HG02840 (cell line): ENCODE results near the gene AIFM3.

Experiments used
- ATAC-seq: cut with Tn5 transposase; IDR thresholded peaks from one replicate; pipeline ENCODE4 v1.9.1; 2021; ENCODE audit warnings: mild to moderate bottlenecking, moderate library complexity, moderate number of reproducible peaks; ENCODE audit not compliant: unreplicated experiment, low FRiP score

AIFM3 gene

DNA sequence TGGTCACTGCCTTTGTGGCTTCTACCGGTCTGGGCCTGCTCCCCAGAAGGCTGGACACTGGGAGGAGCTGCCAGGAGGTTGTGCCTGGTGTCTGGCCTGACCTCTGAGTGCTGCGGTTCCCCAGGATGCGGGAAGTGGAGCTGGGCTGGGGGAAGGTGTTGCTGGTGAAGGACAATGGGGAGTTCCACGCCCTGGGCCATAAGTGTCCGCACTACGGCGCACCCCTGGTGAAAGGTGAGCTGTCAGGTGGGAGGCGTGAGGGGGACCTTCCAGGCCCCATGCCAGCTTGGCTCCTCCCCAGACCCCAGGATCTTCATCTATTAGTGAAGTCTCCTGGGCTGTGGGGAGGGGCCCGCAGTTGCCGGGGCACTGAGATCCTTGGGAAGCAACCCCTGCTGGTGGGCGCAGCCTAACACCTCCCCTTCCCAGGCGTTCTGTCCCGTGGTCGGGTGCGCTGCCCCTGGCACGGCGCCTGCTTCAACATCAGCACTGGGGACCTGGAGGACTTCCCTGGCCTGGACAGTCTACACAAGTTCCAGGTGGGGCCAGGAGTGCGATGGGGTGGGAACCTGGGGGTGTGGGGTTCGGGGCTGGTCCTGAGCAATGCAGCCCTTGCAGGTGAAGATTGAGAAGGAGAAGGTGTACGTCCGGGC lies 6.7 kb downstream of the AIFM3 start:
- ATAC-seq: no peak

DNA sequence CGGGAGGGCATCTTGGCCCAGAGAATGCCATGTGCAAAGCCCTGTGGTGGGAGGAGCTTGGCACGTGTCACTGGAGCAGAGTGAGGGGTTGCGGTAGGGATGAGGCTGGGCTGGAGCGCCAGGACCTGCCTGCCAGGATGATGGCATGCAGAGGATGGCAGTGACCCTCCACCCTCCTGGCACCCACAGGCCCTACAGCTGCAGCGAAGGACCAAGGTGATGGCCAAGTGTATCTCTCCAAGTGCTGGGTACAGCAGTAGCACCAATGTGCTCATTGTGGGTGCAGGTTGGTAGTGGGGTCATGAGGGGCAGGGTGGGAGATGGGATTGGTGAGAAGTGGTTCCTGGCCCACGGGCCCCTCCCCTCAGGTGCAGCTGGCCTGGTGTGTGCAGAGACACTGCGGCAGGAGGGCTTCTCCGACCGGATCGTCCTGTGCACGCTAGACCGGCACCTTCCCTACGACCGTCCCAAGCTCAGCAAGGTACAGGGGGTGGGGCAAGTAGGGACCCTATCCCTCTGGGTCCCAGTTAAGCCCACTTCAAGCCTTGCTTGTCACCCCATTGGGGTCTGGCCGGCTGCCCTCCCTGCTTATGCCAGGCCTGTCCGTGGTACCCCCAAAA lies 7.4 kb downstream of the AIFM3 start:
- no peak for ATAC-seq

DNA sequence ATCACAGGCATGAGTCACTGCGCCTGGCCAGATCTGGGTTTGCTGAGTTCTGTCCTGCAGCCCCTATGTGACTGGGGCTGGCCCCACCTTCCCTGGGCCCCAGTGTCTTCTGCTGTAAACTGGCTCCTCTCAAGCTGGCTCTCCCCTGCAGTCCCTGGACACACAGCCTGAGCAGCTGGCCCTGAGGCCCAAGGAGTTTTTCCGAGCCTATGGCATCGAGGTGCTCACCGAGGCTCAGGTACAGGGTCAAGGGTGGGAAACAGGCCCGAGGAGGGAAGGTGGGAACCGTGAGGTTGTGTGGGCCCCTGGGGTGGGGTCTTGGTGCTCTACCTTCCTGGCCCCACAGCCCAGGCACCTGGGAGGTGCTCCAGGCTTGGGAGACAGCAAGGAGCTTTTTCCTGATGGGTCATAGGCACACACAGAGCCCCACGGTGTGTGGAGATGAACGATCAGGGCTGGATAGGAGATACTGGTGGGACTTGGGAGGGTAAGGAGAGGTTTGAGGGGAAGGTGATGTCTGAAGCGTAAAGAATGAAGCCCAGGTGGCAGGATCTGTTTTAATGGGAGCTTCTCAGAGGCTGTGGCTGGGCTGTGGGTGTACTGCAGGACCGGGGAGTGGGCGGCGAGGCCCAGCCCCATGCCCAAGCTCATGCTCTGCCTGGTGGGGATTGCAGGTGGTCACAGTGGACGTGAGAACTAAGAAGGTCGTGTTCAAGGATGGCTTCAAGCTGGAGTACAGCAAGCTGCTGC lies 8.7 kb downstream of the AIFM3 start:
- ATAC-seq: no peak

DNA sequence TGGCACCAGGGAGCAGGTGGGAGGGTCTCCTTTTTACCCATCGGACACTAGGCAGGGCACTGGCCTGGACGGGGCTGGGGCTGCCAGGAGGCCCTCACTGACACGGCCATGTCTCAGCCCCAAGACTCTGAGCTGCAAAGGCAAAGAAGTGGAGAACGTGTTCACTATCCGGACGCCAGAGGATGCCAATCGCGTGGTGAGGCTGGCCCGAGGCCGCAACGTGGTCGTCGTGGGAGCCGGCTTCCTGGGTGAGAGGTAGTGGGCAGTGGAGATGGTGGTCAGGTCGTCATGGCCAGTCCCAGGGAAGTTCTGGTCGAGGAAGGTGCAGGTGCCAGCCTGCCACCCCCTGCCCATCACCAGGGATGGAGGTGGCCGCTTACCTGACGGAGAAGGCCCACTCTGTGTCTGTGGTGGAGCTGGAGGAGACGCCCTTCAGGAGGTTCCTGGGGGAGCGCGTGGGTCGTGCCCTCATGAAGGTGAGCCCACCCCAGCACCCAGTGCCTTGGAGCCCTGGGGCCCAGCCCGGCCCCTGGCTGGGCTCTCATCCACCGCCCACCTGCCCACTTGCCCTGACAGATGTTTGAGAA lies 9.3 kb downstream of the AIFM3 start:
- ATAC-seq: no peak

DNA sequence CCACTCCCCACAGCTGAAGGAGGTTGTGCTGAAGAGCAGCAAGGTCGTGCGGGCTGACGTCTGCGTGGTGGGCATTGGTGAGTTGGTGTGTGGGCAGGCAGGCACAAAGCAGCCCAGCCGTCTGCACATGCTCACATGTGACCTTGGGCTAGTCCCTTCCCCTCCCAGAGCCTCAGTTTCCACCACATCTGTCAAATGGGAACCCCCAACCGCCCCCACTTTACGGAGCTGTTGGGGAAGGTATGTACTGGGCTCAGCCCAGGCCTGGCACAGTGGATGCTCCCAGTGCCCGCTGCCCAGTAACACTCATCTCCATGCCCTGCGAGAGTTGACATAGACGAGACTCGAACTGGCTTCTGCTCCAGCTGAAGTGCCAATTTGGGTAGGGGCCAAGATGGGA lies 10.0 kb downstream of the AIFM3 start:
- no peak for ATAC-seq

DNA sequence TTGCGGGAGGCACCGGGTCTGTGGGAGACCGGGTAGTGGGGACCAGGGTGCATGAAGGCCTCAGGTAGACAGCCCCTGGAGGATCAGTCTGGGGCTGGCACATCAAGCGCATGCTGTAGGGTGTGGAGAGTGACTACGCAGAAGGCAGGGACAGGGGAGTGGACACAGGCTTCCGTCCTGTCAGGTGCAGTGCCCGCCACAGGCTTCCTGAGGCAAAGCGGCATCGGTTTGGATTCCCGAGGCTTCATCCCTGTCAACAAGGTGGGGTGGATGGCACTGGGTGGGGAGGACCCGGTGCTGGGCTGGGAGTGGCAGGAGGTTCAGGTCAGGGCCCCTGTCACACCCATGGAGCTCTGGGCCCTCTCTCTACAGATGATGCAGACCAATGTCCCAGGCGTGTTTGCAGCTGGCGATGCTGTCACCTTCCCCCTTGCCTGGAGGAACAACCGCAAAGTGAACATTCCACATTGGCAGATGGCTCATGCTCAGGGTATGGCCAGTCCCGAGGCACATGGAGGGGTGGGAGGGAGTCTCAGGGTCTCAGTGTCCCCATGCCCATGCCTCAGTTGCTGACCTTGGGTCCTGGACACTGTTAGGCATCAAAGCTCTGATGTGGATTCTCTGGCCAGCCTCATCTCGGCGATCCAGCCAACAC lies 10.6 kb downstream of the AIFM3 start:
- ATAC-seq: no peak

DNA sequence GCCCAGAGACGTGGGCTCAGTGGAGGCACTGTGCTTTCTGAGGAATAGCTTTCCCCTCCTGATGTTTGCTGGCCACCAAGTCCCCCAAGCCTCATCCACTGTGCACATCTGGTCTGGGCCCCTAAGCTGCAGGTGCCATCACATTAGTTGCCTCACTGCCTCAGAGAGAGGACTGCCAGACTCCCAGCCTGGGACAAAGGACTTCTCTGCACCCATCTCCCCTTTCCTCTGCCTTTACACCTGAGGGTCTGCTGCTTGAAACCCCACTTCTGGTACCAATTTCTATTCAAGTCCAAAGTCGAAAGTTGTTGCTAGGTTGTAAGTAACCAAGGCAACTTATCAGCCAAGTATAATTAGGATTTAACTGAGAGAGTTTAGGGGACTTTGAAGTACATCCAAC lies 11.4 kb downstream of the AIFM3 start:
- ATAC-seq: no peak

DNA sequence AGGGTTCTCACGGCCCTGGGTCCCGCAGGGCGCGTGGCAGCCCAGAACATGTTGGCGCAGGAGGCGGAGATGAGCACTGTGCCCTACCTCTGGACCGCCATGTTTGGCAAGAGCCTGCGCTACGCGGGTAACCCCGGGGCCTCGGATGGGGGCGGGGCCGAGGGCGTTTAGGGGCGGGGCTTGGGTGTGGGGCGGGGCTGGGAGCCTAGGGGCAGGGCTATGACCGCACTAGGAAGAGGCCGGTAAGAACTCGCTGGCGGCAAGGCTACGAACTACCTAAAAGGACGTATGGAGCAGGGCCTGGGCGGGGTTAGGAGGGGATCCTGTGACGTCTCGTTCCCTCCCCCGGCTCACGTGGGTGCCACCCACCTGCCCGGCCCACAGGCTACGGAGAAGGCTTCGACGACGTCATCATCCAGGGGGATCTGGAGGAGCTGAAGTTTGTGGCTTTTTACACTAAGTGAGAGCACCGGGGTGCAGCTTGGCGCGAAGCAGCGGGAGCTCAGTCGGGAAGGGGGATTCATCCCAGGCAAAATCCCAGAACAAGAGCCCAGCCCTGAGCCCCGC lies 12.3 kb downstream of the AIFM3 start:
- ATAC-seq: no peak

DNA sequence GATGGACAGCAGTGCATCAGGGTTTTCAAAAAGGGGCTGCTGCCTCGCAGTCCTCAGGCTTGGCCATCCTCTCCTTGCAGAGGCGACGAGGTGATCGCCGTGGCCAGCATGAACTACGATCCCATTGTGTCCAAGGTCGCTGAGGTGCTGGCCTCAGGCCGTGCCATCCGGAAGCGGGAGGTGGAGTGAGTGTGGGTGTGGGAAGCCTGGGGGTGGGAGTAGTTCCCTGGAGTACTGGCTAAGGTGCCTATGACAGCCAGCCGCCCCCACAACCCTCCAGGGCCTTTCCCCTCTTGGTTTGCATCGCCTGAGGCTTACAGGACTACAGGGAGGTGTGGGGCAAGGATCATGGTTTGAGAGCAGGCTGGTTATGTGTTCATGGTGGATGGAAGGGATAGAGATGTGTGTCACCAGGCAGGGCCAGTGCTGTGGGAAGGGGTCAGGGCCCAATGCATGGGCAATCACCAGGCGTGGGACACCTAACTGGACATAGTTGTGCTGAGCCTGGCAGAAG lies 12.9 kb downstream of the AIFM3 start:
- no peak for ATAC-seq

DNA sequence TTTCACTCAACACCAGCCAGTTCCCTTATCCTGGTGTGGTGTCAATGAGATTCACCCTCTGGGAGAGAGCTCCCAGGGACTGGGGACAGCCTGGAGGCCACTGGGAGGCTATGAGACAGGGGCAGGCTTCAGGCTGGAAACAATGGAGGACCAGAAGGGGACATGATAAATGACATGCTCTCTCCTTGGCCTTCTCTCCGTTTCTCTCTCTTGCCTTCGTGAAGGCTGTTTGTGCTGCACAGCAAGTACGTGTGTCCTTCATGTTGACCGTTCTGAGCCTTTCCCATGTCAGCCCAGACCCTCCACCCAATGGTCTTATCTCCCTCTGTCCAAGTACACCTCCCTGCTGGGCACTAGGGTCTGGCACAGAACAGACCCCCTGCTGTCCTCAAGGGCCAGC lies 13.5 kb downstream of the AIFM3 start:
- ATAC-seq: no peak

DNA sequence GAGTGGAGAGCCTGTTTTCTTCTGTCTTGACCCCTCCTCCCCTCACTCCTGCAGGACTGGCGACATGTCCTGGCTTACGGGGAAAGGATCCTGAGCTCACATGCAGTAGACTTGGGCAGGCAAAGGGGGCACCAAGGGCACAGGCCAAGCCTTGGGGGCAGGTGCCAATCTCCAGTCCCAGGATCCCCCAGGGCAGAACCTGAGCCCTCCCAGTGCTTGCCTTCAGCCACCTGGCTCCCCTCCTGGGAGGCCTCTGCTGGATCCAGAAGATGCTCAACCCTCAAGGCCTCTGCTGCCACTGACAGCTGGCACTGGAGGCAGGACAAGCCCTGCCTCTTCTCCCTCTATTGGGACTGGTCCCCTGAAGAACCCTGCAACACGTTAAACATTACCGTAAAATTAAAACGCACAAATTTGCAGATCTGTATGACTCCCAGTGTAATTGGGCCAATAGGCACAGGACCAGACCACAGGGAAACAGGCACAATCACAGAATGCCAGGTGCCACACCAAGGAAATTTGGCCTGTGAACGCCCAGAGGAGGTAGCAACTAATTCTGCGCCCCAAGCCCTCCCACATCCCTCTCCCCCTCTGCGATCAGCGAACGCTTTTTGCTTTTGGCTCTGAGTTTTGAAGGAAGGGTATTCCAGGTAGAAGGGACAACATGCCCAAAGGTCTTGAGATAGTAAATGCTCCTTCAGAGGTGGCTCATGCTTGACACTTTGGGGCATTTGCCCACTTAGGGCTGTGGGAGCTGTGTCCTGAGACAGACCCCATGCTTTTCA lies 14.1 kb downstream of the AIFM3 start:
- ATAC-seq: no peak

DNA sequence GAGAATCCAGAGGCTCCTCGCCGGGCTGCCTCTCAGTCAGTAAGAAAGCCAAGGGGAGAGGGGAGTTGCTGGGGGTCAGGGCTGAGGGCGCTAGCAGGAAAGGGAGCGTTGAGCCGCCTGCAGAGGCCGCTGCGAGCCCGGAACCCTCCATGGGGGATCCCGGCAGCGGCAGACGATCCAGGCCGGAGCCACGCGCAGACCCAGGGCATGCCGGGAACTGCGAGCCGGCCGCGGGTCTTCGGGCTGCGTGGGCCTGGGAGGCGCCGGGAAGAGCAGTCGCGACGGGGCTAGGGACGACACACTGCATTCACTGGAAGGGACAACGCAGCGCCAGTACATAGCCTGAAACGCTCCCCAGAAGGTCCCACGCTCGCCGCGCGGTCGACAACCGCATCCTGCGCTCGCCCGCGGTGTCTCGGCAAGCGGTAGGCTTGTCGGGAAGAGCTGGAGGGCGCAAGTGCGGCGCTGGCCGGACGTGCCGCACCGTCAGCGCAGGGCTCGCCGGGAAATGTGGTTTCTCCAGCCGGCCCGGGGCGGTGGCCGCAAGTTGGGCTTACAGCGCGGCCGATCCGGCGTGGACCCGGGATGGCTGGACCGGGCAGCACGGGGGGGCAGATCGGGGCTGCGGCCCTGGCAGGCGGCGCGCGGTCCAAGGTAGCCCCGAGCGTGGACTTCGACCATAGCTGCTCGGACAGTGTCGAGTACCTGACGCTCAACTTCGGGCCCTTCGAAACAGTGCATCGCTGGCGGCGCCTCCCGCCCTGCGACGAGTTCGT lies 14.9 kb downstream of the AIFM3 start, which contains the start of gene LZTR1:
Gene LZTR1, plus strand, starts transcription at position 511 of the 776 bp plus-strand sequence. Its CDS starts 75 bp downstream, at position 586.
- peak; percentile 79 for ATAC-seq

DNA sequence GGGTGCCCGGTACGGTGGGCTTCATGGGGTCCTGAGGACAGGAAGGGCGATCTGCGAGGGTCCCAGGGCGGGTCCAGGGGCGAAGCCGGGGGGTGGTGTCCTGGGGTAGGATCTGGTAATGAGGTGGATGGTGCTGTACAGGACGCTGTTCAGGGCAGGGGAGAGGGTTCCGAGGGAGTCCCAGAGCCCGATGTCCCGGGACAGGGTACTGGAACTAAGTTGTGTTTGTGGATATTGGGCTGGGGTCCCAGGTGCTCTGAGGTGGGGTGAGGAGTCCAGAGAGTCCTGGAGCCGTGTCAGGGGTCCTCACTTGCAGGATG lies 15.5 kb downstream of the AIFM3 start:
- ATAC-seq: peak; percentile 8

DNA sequence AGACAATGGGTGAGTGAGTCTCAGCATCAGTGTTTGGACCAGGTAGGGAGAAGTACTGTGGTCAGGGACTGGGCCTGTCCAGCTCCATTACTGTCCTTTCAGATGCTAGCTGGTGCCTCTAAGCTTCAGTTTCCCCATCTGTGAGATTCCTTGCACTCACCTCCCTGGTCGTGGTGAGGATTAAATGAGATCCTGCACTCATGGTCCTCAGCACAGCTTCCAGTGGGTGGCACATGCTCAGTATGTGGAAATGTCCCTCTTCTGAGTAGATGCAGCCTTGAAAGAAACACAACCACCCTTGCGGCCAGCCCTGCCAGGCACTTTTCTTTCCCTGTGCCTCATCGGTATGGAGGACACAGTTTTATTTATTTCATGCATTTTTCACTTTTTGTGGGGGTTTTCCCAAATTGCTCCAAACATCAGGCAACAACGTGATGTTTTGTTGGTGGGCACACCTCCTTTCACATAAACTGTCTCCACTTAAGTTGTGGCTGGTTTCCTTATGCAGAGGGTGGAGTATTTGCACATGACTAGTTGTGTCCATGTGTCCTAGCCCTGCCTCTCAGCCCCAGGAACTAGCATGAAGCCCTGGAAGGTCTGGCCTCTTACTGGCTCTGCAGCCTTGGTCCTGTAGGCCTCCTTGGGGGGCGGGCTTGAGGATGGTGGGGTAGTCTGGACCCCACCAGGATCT lies 16.2 kb downstream of the AIFM3 start:
- ATAC-seq: no peak

DNA sequence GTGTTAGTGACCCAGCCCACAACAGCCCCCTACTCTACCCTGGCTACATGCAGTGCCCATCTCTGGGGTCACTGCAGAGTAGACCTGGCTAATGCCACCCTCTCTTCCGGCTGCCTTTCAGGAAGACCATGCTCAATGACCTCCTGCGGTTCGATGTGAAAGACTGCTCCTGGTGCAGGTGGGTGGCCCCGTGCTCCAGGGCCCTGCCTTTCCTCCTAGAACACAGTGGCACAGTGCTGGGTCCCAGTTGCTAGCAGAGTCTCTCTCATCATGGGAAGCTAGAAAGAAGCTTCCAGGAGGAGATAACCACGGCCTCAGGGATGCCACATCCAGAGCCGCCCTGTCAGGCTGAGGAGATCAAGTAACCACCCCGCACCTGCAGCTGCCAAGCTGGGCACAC lies 18.7 kb downstream of the AIFM3 start:
- ATAC-seq: no peak

DNA sequence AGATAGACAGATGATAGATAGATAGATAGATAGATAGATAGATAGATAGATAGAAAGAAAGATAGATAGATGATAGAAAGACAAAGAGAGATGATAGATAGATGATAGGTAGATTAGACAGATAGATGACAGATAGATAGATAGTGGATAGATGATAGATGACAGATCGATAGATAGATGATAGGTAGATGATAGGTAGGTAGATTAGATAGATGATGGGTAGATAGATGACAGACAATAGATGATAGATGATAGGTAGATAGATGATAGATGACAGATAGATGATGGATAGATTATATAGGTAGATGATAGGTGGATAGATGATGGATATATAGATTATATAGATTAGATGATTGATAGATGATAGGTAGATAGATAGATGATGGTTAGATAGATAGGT lies 19.3 kb downstream of the AIFM3 start:
- ATAC-seq: no peak

DNA sequence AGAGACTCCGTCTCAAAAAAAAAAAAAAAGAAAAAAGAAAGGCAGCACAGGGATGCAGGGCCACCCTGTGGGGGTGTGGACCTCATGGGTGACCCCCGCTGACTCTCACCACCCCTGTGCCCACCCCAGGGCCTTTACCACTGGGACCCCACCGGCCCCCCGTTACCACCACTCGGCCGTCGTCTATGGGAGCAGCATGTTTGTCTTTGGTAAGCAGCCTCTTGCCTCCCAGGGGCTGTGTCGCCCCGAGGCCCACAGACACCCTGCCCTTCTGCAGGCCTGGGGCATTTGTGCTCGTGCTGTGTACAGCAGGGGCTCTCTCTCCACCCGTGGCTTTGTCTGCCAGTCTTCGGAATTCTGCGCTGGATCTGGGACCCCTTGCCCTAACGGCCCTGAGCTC lies 20.3 kb downstream of the AIFM3 start:
- ATAC-seq: no peak

DNA sequence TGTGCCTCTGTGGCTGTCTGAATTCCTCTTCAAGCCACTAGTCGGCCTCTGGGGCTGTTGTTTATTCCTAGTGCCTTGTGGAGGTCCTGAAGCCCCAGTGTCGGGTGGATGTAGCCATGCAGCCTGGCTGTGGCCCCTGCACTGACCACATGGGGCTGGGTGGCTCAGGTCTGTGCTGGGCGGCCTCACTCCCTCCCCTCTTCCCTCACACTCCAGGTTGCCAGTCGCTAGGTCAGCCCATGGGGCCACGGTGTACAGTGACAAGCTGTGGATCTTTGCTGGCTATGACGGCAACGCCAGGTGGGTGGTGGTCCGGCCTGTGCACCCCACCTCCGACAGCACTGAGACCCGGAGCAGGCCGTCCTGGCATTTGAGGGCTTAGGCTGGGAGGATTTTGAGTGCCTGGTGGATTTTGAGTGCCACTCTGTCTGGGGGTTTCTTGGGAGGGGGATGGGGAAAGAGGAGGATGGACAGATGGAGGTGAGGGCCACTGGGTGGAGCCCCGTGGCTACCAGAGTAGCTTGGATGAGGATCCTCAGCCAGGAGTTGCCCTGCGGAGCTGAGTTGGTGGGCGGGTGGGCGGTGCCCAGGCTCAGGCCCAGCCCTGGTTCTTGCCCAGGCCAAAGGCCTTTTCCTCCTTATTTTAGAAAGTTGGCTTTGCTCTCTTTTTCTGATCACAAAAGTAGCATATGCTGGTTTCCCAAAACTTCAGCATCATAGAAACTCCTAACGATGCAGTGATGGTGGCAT lies 21.7 kb downstream of the AIFM3 start:
- ATAC-seq: no peak
